Measurements from ENCODE around the gene CACNA1I. TPM values are rescaled to one million over a fixed set of nuclear protein-coding genes. Genes with fewer than 3 reads are reported as not detected.
A peak's percentile ranks its signal among the peaks of the same experiment; 100 is the strongest.

CACNA1I gene
- total RNA-seq, 1 experiment from 2014 or later, result 2.1 TPM

DNA sequence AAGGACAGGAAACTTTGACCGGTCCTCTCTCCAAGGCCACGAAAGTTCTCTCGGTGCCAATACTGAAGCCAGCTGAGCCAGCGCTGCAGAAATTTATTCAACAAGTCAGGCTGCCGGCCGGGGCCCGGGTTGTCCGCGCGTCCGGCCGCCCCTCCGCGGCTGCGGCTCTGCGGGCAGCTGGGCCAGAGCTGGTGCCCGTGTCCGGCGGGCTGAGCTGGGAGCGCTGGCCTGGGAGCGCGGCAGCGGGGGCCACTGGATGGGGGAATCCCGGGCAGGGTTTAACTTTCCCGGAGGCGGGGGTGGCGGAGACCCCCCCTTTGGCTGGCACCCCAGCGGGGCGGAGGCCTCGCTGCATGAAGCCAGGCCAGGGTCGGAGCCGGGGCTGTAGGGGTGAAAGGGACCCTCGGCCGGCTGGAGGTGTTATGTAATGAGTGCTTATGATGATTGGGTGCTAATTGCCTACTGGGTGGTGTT lies 12.3 kb upstream of the CACNA1I start:
- CTCF ChIA-PET, result interaction anchor here (1.0 to 2.6 kb wide), 7 partner anchors 13 to 478 kb away, joined by 3 to 24 read pairs (median 4); no protein-coding TSS in a partner anchor
- POLR2A ChIA-PET, result no interaction called here
- H3K27me3 Mint-ChIP-seq (ENCODE audit: low read depth), result peaks cover 59% of the 10 kb centered on the region
- TF ChIP-seq NR2C2 (CRISPR knock-in tag; IDR thresholded peaks at IDR 0.05) (no peak), HMGXB4 (CRISPR knock-in tag; IDR thresholded peaks at IDR 0.05) (no peak), ZNF532 (CRISPR knock-in tag; IDR thresholded peaks at IDR 0.05; ENCODE audit: borderline replicate concordance) (no peak), IRF2 (CRISPR knock-in tag; IDR thresholded peaks at IDR 0.05; ENCODE audit: borderline replicate concordance, low read depth) (no peak), RORB (CRISPR knock-in tag; IDR thresholded peaks at IDR 0.05) (no peak), HMGA2 (CRISPR knock-in tag; IDR thresholded peaks at IDR 0.05) (no peak), GABPB1 (CRISPR knock-in tag; IDR thresholded peaks at IDR 0.05) (no peak), ZNF232 (CRISPR knock-in tag; IDR thresholded peaks at IDR 0.05) (no peak), CREB1 (CRISPR knock-in tag; IDR thresholded peaks at IDR 0.05) (no peak), ZBTB21 (CRISPR knock-in tag; IDR thresholded peaks at IDR 0.05; ENCODE audit: borderline replicate concordance) (no peak), NFYB (CRISPR knock-in tag; conservative IDR thresholded peaks at IDR 0.05; ENCODE audit: low read depth) (no peak)
- TF ChIP-seq, protein P1, sequence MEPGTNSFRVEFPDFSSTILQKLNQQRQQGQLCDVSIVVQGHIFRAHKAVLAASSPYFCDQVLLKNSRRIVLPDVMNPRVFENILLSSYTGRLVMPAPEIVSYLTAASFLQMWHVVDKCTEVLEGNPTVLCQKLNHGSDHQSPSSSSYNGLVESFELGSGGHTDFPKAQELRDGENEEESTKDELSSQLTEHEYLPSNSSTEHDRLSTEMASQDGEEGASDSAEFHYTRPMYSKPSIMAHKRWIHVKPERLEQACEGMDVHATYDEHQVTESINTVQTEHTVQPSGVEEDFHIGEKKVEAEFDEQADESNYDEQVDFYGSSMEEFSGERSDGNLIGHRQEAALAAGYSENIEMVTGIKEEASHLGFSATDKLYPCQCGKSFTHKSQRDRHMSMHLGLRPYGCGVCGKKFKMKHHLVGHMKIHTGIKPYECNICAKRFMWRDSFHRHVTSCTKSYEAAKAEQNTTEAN (CRISPR knock-in tag; IDR thresholded peaks at IDR 0.05), result no peak
- TF ChIP-seq, protein P2, sequence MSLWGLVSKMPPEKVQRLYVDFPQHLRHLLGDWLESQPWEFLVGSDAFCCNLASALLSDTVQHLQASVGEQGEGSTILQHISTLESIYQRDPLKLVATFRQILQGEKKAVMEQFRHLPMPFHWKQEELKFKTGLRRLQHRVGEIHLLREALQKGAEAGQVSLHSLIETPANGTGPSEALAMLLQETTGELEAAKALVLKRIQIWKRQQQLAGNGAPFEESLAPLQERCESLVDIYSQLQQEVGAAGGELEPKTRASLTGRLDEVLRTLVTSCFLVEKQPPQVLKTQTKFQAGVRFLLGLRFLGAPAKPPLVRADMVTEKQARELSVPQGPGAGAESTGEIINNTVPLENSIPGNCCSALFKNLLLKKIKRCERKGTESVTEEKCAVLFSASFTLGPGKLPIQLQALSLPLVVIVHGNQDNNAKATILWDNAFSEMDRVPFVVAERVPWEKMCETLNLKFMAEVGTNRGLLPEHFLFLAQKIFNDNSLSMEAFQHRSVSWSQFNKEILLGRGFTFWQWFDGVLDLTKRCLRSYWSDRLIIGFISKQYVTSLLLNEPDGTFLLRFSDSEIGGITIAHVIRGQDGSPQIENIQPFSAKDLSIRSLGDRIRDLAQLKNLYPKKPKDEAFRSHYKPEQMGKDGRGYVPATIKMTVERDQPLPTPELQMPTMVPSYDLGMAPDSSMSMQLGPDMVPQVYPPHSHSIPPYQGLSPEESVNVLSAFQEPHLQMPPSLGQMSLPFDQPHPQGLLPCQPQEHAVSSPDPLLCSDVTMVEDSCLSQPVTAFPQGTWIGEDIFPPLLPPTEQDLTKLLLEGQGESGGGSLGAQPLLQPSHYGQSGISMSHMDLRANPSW (CRISPR knock-in tag; conservative IDR thresholded peaks at IDR 0.05; ENCODE audit: low read depth), result no peak
- DNase-seq (ENCODE audit: low spot score) (no peak), ATAC-seq (no peak)
- H3K9me3 Mint-ChIP-seq, result no peaks in the 10 kb centered on the region
- H3K4me1 Mint-ChIP-seq, result peaks cover 7% of the 10 kb centered on the region
- no peak overlapping the region for H3K27ac Mint-ChIP-seq
- H3K36me3 Mint-ChIP-seq, result no peaks in the 10 kb centered on the region
- H3K4me3 Mint-ChIP-seq, result peak overlapping the region; percentile 69

DNA sequence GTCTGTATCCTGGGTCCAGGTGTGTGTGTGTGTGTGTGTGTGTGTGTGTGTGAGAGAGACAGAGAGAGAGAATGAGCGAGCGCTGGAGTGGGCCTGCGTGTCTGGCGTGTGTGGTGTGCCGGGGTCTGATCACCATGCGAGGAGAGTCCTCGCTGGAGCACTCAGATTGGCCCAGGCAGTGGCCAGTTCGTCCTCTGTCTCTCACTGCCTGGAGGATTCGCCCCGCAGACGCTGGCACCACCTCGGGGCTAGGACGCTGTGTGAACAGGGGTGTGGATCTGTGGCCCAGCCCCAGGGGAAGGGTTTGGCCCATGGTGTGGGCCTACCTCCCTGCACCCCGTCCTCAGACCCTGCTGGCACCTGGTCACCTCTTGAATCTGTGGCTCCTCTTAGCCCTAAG lies 11.6 kb upstream of the CACNA1I start:
- CTCF ChIA-PET, result interaction anchor here (0.7 to 2.6 kb wide), 17 partner anchors 9 to 486 kb away, joined by 3 to 24 read pairs (median 4); no protein-coding TSS in a partner anchor
- peaks cover 58% of the 10 kb centered on the region for H3K27me3 Mint-ChIP-seq (ENCODE audit: low read depth)
- no peak for ATAC-seq
- no peak overlapping the region for H3K27ac Mint-ChIP-seq
- peaks cover 7% of the 10 kb centered on the region for H3K4me1 Mint-ChIP-seq
- peak overlapping the region; percentile 40; the same call in 1 of the 2 replicates for H3K4me3 Mint-ChIP-seq
- DNase-seq (ENCODE audit: low spot score), result no peak
- TF ChIP-seq AR (CRISPR knock-in tag; IDR thresholded peaks at IDR 0.05), result no peak
- 0 out of 2 replicates have a peak, but pooled peaks have one; percentile 53 for TF ChIP-seq ZNF263 (CRISPR knock-in tag; IDR thresholded peaks at IDR 0.05; ENCODE audit: low read depth)
- no peak for TF ChIP-seq CREB1 (CRISPR knock-in tag; IDR thresholded peaks at IDR 0.05)
- TF ChIP-seq, protein P3, sequence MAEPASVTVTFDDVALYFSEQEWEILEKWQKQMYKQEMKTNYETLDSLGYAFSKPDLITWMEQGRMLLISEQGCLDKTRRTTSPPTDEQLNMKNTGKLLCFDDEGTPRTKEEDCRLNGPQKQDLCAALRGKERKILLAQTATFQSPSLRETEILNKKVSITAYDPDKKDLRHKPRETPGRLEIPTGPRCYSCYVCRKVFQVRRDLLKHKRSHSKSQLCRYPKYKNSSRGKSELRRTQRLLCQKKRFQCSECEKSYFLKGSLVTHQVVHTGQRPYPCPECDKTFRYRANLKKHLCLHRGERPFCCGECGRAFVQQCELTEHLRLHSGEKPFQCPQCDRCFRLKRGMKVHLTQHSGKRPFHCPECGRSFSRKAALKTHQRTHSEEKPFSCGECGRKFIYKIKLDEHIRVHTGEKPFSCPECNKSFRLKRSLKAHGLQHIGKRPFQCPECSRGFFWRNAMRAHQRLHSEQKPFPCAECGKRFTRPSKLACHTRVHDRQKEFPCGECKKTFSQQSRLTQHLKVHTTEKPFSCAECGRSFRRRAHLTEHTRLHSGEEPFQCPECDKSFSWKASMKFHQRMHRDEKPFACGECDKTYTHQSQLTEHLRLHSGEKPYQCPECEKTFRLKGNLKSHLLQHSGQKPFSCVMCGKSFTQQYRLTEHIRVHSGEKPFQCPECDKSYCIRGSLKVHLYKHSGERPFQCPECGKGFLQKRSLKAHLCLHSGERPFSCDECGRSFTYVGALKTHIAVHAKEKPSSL (CRISPR knock-in tag; conservative IDR thresholded peaks at IDR 0.05), result no peak
- no peak for TF ChIP-seq ZNF121 (CRISPR knock-in tag; IDR thresholded peaks at IDR 0.05)
- TF ChIP-seq, protein P4, sequence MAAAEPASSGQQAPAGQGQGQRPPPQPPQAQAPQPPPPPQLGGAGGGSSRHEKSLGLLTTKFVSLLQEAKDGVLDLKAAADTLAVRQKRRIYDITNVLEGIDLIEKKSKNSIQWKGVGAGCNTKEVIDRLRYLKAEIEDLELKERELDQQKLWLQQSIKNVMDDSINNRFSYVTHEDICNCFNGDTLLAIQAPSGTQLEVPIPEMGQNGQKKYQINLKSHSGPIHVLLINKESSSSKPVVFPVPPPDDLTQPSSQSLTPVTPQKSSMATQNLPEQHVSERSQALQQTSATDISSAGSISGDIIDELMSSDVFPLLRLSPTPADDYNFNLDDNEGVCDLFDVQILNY (CRISPR knock-in tag; IDR thresholded peaks at IDR 0.05), result no peak
- no peaks in the 10 kb centered on the region for H3K9me3 Mint-ChIP-seq
- POLR2A ChIA-PET, result no interaction called here
- no peaks in the 10 kb centered on the region for H3K36me3 Mint-ChIP-seq
